Stomach (tissue), 9 donors: ENCODE results near the gene HIF1AN. TPM values are rescaled to one million over a fixed set of nuclear protein-coding genes. Genes with fewer than 3 reads are reported as not detected.

Source experiments
- DNase-seq, 2 donors: peaks; one replicate each; pipeline versions ENCODE4 v3.0.0 to v3.0.0-alpha.2; 2013 to 2019
- H3K27ac ChIP-seq, 5 donors: fragments of 200-600 bp in 4 of 5; sonication (generic) in 4 of 5; one replicate each; pipeline ENCODE4 v1.5.1; 2013 to 2019; ENCODE audit warnings: mild to moderate bottlenecking in 1 of 5, moderate library complexity in 1 of 5
- H3K27me3 ChIP-seq, 3 donors: fragments of 200-600 bp; sonication (generic); one replicate each; pipeline ENCODE4 v1.5.1; 2017 to 2019; ENCODE audit warnings: mixed run types in 1 of 3
- H3K36me3 ChIP-seq, 4 donors: fragments of 200-600 bp; sonication (generic); 1 replicate in 3 of 4; 2 replicates in 1 of 4; pipeline ENCODE4 v1.5.1; 2016 to 2019
- H3K4me1 ChIP-seq, 4 donors: fragments of 200-600 bp; sonication (generic); one replicate each; pipeline ENCODE4 v1.5.1; 2016 to 2019
- H3K4me3 ChIP-seq, 4 donors: fragments of 200-600 bp; sonication (generic) in 3 of 4; one replicate each; pipeline ENCODE4 v1.5.1; 2016 to 2019; ENCODE audit warnings: mild to moderate bottlenecking in 1 of 4
- H3K9me3 ChIP-seq, 4 donors: fragments of 200-600 bp; sonication (generic); one replicate each; pipeline ENCODE4 v1.5.1; 2016 to 2019
- EP300 ChIP-seq: sonication (generic); formaldehyde crosslinking; IDR thresholded peaks from one replicate; pipeline ENCODE4 v1.6.1; 2017; ENCODE audit warnings: antibody characterized with exemption
- POLR2A ChIP-seq, 4 donors: fragments of 450-650 bp; IDR thresholded peaks; one replicate each; pipeline ENCODE4 v1.6.1; 2016; ENCODE audit warnings: antibody characterized with exemption in 4 of 4, control low read depth in 2 of 4, mild to moderate bottlenecking in 1 of 4, moderate library complexity in 1 of 4
- POLR2AphosphoS5 ChIP-seq, 3 donors: sonication (generic); formaldehyde crosslinking; IDR thresholded peaks; one replicate each; pipeline ENCODE4 v1.6.1; 2016; ENCODE audit warnings: antibody characterized with exemption in 3 of 3
- WGBS, 5 donors: extraction: QIAGEN DNeasy Blood & Tissue Kit in 3 of 5; methylation state at CpG; one replicate each; pipeline versions ENCODE4 v1.1.5 to v1.1.7; 2013 to 2018; 5-methylcytosine and 5-hydroxymethylcytosine counted together
- intact Hi-C: fragments of 100-400 bp; cut with DNase I; formaldehyde crosslinking; loops from one replicate; pipeline ENCODE4 v1.15.1; 2023; ENCODE audit warnings: low total_unique reads
- polyA plus RNA-seq, 3 donors: library from polyadenylated mRNA; stranded (reverse); fragments of 200-250 nt; gene quantifications; one replicate each; pipeline ENCODE4 v1.2.3, GENCODE V29; 2013
- total RNA-seq, 5 donors: library from RNA; depleted of rRNA; stranded (reverse); fragments of >200 nt; gene quantifications; one replicate each; pipeline versions ENCODE4 v1.1.0 to v1.2.3, GENCODE V29; 2014 to 2016
- TF ChIP-seq, protein P1 (sequence below), 7 experiments: fragments of 450-650 bp in 4 of 7; fragments of 200-600 bp in 3 of 7; sonication (generic) in 3 of 7; IDR thresholded peaks; one replicate each; pipeline ENCODE4 v1.5.1; 2016 to 2019; ENCODE audit warnings: antibody characterized with exemption in 7 of 7, control low read depth in 2 of 7, mild to moderate bottlenecking in 1 of 7
- donor health status: healthy with polysubstance abuse.
- donor health status: Bipolar disorder and iron deficiency.
- donor health status: healthy.

Gene HIF1AN
- total and polyA plus RNA-seq, 8 donors = 3.2 to 19.6 (median 6.3) TPM

DNA sequence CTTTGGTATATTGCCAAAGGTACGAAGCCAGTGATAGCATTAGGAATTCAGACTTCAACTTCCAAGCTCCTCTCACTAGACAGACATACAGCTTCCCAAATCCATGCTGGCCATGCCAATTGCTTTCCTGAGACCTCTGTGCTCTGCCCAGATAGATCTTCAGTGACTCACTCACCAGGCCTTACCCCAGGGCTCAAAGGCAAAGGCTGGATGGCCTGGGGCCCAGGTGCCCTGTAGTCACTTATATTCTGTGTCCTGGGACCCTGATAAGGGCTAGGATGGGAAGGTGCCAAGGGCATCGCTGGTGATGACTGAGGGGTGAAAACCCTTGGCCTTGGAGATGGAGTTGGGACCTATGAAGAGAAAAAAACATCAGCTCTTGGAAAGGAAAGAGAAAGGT is 45.2 kb upstream of the HIF1AN start:
- TF ChIP-seq POLR2AphosphoS5 (IDR thresholded peaks at IDR 0.05) (no peak), EP300 (no peak), POLR2A (IDR thresholded peaks at IDR 0.05) (no peak)
- TF ChIP-seq, protein P1, sequence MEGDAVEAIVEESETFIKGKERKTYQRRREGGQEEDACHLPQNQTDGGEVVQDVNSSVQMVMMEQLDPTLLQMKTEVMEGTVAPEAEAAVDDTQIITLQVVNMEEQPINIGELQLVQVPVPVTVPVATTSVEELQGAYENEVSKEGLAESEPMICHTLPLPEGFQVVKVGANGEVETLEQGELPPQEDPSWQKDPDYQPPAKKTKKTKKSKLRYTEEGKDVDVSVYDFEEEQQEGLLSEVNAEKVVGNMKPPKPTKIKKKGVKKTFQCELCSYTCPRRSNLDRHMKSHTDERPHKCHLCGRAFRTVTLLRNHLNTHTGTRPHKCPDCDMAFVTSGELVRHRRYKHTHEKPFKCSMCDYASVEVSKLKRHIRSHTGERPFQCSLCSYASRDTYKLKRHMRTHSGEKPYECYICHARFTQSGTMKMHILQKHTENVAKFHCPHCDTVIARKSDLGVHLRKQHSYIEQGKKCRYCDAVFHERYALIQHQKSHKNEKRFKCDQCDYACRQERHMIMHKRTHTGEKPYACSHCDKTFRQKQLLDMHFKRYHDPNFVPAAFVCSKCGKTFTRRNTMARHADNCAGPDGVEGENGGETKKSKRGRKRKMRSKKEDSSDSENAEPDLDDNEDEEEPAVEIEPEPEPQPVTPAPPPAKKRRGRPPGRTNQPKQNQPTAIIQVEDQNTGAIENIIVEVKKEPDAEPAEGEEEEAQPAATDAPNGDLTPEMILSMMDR (IDR thresholded peaks at IDR 0.05) = no peak
- Histone ChIP-seq H3K27me3 (no peaks in the 10 kb centered on the region), H3K4me3 (no peak overlapping the region), H3K9me3 (no peaks in the 10 kb centered on the region), H3K27ac (no peak overlapping the region), H3K36me3 (peaks cover 19 to 91% (median 82%) of the 10 kb centered on the region in 4 donors), H3K4me1 (no peaks in the 10 kb centered on the region)
- intact Hi-C loops = no loop called here
- DNase-seq = no peak
- 87 to 94% (median 89%) methylated on average over 2 of the region's 2 CpGs for WGBS, 5 donors

DNA sequence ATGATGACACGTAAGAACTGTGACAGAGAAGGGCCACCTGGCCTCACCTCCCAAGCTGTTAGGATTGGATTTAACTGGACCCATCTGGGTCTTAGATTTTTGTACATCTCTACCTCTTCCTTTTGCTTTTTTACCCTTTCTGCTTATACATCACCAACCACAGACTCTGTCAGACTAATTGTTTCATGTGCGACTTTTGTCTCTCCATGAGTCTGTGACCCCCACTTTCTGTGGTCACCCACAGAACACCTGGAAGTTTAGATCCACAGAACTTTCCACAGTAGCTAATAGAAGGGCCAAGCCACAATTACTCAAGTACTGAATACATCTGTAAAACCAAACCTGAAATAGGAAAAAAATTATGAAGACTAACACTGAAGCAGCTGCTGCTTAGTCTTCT is 39.2 kb upstream of the HIF1AN start:
- no peak for DNase-seq
- Histone ChIP-seq H3K27me3 (no peaks in the 10 kb centered on the region), H3K9me3 (no peaks in the 10 kb centered on the region), H3K27ac (no peak overlapping the region), H3K4me3 (no peak overlapping the region), H3K4me1 (no peaks in the 10 kb centered on the region), H3K36me3 (peaks cover 11 to 100% (median 96%) of the 10 kb centered on the region in 4 donors)
- intact Hi-C loops = no loop called here
- TF ChIP-seq POLR2AphosphoS5 (IDR thresholded peaks at IDR 0.05) (no peak), EP300 (no peak), POLR2A (IDR thresholded peaks at IDR 0.05) (no peak)
- TF ChIP-seq, protein P1 (IDR thresholded peaks at IDR 0.05) = no peak
- 90 to 94% (median 93%) methylated on average over 2 of the region's 2 CpGs for WGBS, 5 donors

DNA sequence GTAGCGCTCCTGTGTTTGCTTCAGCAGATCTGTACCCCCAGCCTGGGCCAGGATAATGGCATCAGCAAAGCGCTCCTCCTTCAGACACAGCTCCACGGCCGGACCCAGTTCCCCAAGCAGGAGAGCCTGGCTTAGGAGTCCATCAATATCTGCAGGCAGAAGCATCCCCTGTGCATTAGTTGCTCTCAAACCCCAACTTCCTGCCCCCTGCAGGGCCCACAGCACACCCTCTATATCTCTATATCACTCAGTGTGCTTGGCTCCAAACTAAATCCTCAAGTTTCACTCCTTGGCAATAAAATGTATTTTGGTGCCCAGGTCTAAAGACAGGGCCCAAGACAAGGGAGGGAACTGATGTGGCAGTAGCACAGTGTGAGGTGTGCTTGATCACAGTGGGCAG is 37.7 kb upstream of the HIF1AN start:
- Histone ChIP-seq H3K36me3 (peaks cover 14 to 100% (median 94%) of the 10 kb centered on the region in 4 donors), H3K27ac (no peak overlapping the region), H3K9me3 (no peaks in the 10 kb centered on the region), H3K4me1 (no peaks in the 10 kb centered on the region), H3K27me3 (no peaks in the 10 kb centered on the region), H3K4me3 (no peak overlapping the region)
- no peak for TF ChIP-seq EP300
- TF ChIP-seq POLR2A (IDR thresholded peaks at IDR 0.05) = no peak
- TF ChIP-seq POLR2AphosphoS5 (IDR thresholded peaks at IDR 0.05) = no peak
- TF ChIP-seq, protein P1 (IDR thresholded peaks at IDR 0.05) = no peak
- no peak for DNase-seq
- intact Hi-C loops = no loop called here
- WGBS, 5 donors = 90 to 99% (median 95%) methylated on average over 4 of the region's 4 CpGs

DNA sequence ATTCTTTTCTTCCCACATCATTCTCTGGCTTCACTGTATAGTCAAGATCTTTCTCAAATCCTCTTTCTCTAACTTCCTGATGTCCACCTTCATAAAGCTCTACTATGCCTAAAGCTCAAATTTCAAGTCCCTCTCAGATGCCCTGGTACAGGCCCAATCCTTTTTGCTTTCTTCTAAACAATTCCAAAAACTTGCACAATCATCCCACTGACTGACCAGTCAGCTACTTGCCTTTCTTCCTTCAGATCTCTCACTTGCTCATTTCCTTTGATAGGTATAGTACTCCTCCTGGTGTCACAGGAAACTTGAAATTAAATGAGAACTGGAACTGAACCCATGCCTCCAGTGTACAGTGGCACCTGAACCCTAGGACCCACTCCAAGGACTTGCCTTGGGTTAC is 34.3 kb upstream of the HIF1AN start:
- Histone ChIP-seq H3K4me1 (no peaks in the 10 kb centered on the region), H3K27me3 (no peaks in the 10 kb centered on the region), H3K4me3 (no peak overlapping the region), H3K36me3 (peaks cover 7 to 97% (median 86%) of the 10 kb centered on the region in 4 donors), H3K9me3 (no peaks in the 10 kb centered on the region), H3K27ac (no peak overlapping the region)
- intact Hi-C loops = loop anchor here (10.0 kb wide), 1 partner anchor 167 kb away; the partner anchor contains the start of gene PKD2L1
- TF ChIP-seq, protein P1 (IDR thresholded peaks at IDR 0.05) = no peak
- no peak for TF ChIP-seq EP300
- no peak for TF ChIP-seq POLR2AphosphoS5 (IDR thresholded peaks at IDR 0.05)
- no peak for TF ChIP-seq POLR2A (IDR thresholded peaks at IDR 0.05)
- DNase-seq = no peak
